HL-60 (cell line): ENCODE measurements around the gene ATP10B.
A peak's percentile ranks its signal among the peaks of the same experiment; 100 is the strongest.

Source experiments
- DNase-seq, 2 experiments: peaks; one replicate each; pipeline ENCODE4 v3.0.0-alpha.2; 2010 to 2020; ENCODE audit warnings: low read depth in 1 of 2, low spot score in 1 of 2
- H3K27ac ChIP-seq: fragments of 250-450 bp; sonication (Bioruptor Pico); replicated peaks from 2 replicates; pipeline ENCODE4 v1.5.1; 2020; ENCODE audit warnings: mild to moderate bottlenecking, moderate library complexity
- H3K27me3 ChIP-seq: fragments of 250-450 bp; sonication (Bioruptor Pico); 2 replicates; pipeline ENCODE4 v1.5.1; 2021; ENCODE audit warnings: mild to moderate bottlenecking, moderate library complexity; ENCODE audit not compliant: insufficient read depth, poor library complexity, severe bottlenecking
- H3K4me3 ChIP-seq: replicated peaks from 2 replicates; pipeline ENCODE4 v1.5.1; 2011; ENCODE audit warnings: mild to moderate bottlenecking, control low read depth, low read length; ENCODE audit not compliant: insufficient read depth
- GABPA ChIP-seq: IDR thresholded peaks from 2 replicates; pipeline ENCODE4 v1.6.1; 2012; ENCODE audit warnings: low read depth
- POLR2AphosphoS5 ChIP-seq: IDR thresholded peaks from 2 replicates; pipeline ENCODE4 v1.6.1; 2012; ENCODE audit warnings: low read depth
- SPI1 ChIP-seq: IDR thresholded peaks from 2 replicates; pipeline ENCODE4 v1.6.1; 2012; ENCODE audit warnings: low read depth, mild to moderate bottlenecking, borderline replicate concordance
- TF ChIP-seq, protein P1 (sequence below): IDR thresholded peaks from 2 replicates; pipeline ENCODE4 v1.6.1; 2012; ENCODE audit warnings: low read depth; ENCODE audit not compliant: insufficient replicate concordance
- TF ChIP-seq, protein P2 (sequence below): IDR thresholded peaks from one replicate; pipeline ENCODE4 v1.5.1; 2011; ENCODE audit warnings: low read length, control low read depth, inconsistent platforms; ENCODE audit not compliant: insufficient read depth

ATP10B gene

DNA sequence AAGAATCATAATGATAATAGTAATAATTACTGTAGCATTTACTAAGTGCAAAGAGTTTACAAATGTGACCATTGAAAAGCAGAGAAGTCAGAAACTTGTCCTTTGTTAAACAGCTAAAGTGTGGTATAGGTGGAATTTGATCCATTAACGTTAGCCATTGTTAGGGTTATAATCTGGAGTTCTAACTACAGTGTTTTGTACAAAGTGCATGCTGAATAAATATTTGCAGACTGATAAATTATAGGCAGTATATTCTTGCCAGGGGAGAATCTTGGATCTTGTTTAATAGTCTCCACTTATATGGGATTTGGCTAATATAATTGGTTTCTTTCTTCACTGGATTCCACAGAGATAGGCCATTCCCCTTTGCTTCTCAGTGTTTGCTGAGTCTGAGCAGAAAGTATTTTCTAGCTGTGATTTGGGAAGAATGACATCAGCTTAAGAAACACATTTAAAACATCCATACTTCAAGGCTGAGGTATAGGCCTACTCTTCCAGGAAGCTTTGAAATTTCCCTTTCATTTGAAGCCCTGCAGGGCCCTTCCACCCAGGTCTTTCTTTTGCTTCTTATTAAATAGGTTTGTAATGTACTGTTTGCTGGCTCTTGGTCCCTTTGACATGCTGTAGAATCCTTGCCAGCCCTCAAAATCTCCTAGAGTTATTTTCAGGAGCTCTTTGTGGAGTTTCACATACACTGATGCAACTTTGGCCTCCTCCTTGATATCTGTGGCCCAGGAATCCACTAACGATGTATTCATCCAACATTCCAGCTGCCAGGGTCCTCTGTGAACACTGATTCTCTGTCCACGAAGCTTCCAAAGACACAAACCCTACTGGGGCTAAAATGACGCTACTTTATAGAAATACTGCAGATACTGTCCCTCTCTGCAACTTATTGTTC lies 51.4 kb downstream of the ATP10B start:
- Histone ChIP-seq H3K4me3 (no peak overlapping the region), H3K27me3 (no peaks in the 10 kb centered on the region), H3K27ac (no peak overlapping the region)
- no peak for DNase-seq
- TF ChIP-seq, protein P1, sequence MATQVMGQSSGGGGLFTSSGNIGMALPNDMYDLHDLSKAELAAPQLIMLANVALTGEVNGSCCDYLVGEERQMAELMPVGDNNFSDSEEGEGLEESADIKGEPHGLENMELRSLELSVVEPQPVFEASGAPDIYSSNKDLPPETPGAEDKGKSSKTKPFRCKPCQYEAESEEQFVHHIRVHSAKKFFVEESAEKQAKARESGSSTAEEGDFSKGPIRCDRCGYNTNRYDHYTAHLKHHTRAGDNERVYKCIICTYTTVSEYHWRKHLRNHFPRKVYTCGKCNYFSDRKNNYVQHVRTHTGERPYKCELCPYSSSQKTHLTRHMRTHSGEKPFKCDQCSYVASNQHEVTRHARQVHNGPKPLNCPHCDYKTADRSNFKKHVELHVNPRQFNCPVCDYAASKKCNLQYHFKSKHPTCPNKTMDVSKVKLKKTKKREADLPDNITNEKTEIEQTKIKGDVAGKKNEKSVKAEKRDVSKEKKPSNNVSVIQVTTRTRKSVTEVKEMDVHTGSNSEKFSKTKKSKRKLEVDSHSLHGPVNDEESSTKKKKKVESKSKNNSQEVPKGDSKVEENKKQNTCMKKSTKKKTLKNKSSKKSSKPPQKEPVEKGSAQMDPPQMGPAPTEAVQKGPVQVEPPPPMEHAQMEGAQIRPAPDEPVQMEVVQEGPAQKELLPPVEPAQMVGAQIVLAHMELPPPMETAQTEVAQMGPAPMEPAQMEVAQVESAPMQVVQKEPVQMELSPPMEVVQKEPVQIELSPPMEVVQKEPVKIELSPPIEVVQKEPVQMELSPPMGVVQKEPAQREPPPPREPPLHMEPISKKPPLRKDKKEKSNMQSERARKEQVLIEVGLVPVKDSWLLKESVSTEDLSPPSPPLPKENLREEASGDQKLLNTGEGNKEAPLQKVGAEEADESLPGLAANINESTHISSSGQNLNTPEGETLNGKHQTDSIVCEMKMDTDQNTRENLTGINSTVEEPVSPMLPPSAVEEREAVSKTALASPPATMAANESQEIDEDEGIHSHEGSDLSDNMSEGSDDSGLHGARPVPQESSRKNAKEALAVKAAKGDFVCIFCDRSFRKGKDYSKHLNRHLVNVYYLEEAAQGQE, result no peak
- TF ChIP-seq GABPA (no peak), SPI1 (no peak), POLR2AphosphoS5 (no peak)
- TF ChIP-seq, protein P2, sequence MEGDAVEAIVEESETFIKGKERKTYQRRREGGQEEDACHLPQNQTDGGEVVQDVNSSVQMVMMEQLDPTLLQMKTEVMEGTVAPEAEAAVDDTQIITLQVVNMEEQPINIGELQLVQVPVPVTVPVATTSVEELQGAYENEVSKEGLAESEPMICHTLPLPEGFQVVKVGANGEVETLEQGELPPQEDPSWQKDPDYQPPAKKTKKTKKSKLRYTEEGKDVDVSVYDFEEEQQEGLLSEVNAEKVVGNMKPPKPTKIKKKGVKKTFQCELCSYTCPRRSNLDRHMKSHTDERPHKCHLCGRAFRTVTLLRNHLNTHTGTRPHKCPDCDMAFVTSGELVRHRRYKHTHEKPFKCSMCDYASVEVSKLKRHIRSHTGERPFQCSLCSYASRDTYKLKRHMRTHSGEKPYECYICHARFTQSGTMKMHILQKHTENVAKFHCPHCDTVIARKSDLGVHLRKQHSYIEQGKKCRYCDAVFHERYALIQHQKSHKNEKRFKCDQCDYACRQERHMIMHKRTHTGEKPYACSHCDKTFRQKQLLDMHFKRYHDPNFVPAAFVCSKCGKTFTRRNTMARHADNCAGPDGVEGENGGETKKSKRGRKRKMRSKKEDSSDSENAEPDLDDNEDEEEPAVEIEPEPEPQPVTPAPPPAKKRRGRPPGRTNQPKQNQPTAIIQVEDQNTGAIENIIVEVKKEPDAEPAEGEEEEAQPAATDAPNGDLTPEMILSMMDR, result no peak

DNA sequence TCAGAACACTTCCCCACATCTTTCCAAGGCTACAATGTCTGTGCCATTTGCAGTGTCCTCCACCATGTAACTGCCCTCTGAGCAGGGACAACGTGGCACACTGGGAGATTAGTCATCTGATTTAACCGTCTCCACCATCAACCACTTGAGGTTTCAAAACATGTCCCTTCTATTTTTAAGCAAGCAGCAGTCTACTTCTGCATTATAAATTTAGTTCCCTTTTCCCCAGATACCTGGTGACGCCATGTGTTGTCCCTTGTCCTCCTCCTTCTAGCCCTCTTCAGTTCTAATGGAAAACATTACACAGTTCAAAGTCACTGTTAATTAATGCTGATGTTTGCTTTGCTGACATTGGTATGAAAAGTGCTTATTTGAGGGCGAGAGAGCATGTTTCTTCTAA lies 52.8 kb downstream of the ATP10B start:
- no peak overlapping the region for H3K4me3 ChIP-seq
- peak; percentile 60 to 85 for DNase-seq
- peak overlapping the region; percentile 67 for H3K27ac ChIP-seq
- no peaks in the 10 kb centered on the region for H3K27me3 ChIP-seq
- TF ChIP-seq POLR2AphosphoS5, result peak; percentile 68; the same call in 1 of the 2 replicates
- TF ChIP-seq GABPA, result no peak

DNA sequence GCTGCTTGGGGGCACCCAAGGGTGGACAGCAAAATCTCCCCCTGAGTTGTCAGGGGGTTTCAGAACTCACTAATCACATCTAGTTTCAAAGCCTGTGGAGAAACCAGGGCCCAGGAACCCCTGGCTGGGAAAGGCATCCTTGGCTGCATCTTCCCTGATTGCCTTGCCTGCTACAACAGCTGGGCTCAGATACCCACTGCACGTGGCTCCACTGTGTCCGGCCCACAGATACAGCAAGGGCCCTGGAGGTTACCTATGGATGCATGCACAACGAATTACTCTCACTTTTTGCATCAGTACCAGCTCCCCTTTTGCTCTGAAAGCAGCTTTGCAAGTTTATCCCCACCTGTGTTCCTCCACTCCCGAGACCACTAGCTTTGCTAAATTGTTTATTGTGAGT lies 55.0 kb downstream of the ATP10B start:
- Histone ChIP-seq H3K27ac (no peak overlapping the region), H3K27me3 (no peaks in the 10 kb centered on the region), H3K4me3 (no peak overlapping the region)
- TF ChIP-seq POLR2AphosphoS5 (no peak), SPI1 (no peak)
- no peak for DNase-seq

DNA sequence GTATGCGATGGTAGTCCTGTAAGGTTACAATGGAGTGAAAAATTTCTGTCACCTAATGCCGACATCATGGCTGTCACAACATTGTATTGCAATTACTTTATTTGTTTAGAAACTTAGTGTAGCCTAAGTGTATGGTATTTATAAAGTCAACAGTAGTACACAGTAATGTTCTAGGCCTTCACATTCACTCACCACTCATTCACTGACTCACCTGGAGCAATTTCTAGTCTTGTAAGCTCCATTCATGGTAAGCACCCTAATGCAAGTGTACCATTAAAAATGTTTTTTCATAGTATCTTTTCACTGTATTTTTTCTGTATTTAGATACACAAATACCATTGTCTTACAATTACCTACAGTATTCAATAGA lies 58.5 kb downstream of the ATP10B start:
- no peaks in the 10 kb centered on the region for H3K27me3 ChIP-seq
- no peak for DNase-seq
- no peak overlapping the region for H3K4me3 ChIP-seq
- TF ChIP-seq, protein P1, result no peak
- TF ChIP-seq, protein P2, result no peak
- TF ChIP-seq GABPA (no peak), POLR2AphosphoS5 (no peak), SPI1 (no peak)
- H3K27ac ChIP-seq, result no peak overlapping the region
